Activated naive CD8-positive, alpha-beta T cell treated with anti-CD3 and anti-CD28 coated beads for 36 hours (primary cell): ENCODE measurements around the gene GPHA2. TPM values are rescaled to one million over a fixed set of nuclear protein-coding genes. Genes with fewer than 3 reads are reported as not detected.
A peak's percentile ranks its signal among the peaks of the same experiment; 100 is the strongest.

Experiments
- DNase-seq: peaks from one replicate; pipeline ENCODE4 v3.0.0; 2021
- H3K27ac Mint-ChIP-seq: one replicate; pipeline ENCODE4 v1.8.0; 2022; ENCODE audit warnings: mild to moderate bottlenecking, moderate library complexity, mixed read lengths
- H3K27me3 Mint-ChIP-seq: one replicate; pipeline ENCODE4 v1.8.0; 2022; ENCODE audit warnings: mild to moderate bottlenecking, mixed read lengths
- H3K36me3 Mint-ChIP-seq: one replicate; pipeline ENCODE4 v1.8.0; 2021; ENCODE audit warnings: mild to moderate bottlenecking, mixed read lengths
- H3K4me1 Mint-ChIP-seq: one replicate; pipeline ENCODE4 v1.8.0; 2021; ENCODE audit warnings: mixed read lengths
- H3K4me3 Mint-ChIP-seq: one replicate; pipeline ENCODE4 v1.8.0; 2022; ENCODE audit warnings: mild to moderate bottlenecking, moderate library complexity, mixed read lengths
- H3K9me3 Mint-ChIP-seq: one replicate; pipeline ENCODE4 v1.8.0; 2022; ENCODE audit warnings: mixed read lengths
- total RNA-seq, 2 experiments: library from RNA; stranded (reverse); gene quantifications; one replicate each; pipeline ENCODE4 v1.2.3, GENCODE V29; 2021

The GPHA2 gene
- total RNA-seq, 2 experiments from 2014 or later, result not detected

DNA sequence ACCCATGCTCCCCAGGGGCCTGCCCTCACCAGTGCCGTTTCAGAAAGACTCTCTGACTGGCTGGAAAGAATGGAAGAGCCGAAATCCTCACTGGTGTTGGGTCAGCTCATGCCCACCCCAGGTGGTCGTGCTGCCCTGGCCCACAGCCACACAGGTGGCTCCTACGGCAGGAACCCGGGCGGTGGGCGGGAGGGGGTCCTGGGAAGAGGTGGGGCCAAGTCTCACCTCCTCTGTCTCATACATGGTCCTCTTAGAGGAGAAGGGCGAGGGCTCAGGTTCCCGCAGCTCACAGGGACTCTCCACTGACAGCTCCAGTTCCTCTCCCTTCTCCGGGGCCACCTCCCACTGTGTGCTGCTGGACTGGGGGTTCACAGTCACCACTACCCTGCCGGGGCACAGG lies 26.9 kb downstream of the GPHA2 start:
- no peaks in the 10 kb centered on the region for H3K27me3 Mint-ChIP-seq
- H3K27ac Mint-ChIP-seq, result no peak overlapping the region
- no peak for DNase-seq
- no peak overlapping the region for H3K4me3 Mint-ChIP-seq
- peaks cover 8% of the 10 kb centered on the region for H3K36me3 Mint-ChIP-seq
- H3K4me1 Mint-ChIP-seq, result no peaks in the 10 kb centered on the region
- H3K9me3 Mint-ChIP-seq, result no peaks in the 10 kb centered on the region

DNA sequence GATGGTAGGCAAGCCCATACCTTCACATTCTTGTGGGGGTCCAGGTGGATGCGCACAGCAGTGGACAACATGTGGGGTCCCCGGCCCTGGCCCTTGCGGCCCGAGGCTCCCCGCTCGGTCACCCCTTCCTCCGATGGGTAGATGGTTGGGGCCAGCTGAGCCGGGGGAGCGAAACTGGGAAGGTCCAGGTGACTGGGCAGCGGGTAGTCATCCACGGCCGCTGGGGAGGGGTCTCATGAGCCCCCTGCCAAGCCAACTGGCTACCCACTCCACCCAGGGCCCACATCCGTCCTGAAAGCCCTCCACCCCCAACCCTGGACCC lies 29.4 kb downstream of the GPHA2 start:
- no peak for DNase-seq
- Mint-ChIP-seq H3K4me1 (no peaks in the 10 kb centered on the region), H3K27ac (no peak overlapping the region), H3K4me3 (no peak overlapping the region), H3K9me3 (no peaks in the 10 kb centered on the region), H3K27me3 (no peaks in the 10 kb centered on the region), H3K36me3 (peaks cover 2% of the 10 kb centered on the region)

DNA sequence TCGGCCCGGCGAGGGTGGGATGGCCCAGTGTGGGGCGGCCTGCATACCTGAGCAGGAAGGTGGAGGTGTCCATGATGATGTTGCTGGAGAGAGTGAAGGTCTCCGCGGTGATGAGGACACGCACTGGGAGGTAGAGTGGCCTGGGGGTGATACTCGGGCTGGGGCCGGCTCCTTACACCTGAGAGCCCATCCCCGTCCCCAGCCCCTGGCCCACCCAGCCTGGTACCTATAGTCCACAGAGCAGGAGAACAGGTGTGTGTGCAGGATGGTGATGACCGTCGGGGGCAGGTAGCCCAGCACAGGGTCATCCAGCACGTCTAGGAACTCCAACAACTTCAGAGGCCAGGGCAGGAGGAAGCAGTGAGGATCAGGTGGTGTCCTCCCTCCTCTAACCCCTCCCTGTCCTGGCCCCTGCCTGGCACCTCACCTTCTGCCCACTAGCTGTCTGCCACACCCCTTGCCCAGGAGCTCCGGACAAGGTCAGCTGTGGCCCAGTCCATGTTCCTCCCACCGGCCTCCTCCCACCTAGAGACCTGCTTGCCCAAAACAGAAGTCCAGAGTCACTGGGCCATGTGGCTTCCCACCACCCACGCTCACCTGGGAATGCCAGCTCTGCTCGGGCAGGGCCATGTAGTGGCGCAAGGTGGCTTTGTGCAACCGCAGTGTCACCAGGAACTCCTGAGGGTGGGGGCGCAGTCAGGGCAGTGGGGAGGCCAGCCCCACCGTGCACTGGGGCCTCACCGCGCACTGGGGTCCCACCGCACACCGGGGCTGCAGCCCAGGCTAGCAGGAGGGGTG lies 30.0 kb downstream of the GPHA2 start:
- H3K27ac Mint-ChIP-seq, result no peak overlapping the region
- no peaks in the 10 kb centered on the region for H3K9me3 Mint-ChIP-seq
- H3K36me3 Mint-ChIP-seq, result peaks cover 2% of the 10 kb centered on the region
- no peak overlapping the region for H3K4me3 Mint-ChIP-seq
- no peaks in the 10 kb centered on the region for H3K27me3 Mint-ChIP-seq
- no peaks in the 10 kb centered on the region for H3K4me1 Mint-ChIP-seq
- no peak for DNase-seq

DNA sequence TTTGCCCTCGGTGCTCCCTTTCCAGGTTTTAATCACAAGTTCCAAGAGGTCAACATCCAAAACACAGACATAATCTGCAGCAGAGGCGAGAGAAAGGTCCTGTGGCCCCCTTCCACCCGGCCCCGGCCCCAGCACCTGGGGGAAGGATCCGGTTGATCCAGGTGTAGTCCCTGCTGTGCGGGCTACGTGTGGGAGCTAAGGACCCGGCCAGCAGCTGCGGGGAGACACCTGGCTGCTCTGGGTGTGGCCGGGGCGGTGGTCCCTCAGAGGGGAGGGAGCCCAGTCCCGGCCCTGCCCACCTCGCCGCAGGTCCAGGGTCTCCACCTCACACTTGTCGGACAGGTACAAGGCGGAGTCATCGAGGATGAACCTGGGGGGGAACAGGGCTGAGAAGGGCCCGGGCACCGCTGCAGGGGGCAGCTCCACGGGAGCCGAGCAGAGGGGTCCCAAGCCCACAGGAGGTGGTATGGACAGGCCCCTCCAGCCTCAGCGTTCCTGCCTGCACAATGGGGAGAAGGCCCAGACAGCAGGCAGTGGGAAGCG lies 32.3 kb downstream of the GPHA2 start:
- Mint-ChIP-seq H3K4me3 (no peak overlapping the region), H3K27ac (no peak overlapping the region), H3K27me3 (no peaks in the 10 kb centered on the region), H3K9me3 (no peaks in the 10 kb centered on the region), H3K36me3 (peaks cover 7% of the 10 kb centered on the region), H3K4me1 (peaks cover 5% of the 10 kb centered on the region)
- DNase-seq, result no peak

DNA sequence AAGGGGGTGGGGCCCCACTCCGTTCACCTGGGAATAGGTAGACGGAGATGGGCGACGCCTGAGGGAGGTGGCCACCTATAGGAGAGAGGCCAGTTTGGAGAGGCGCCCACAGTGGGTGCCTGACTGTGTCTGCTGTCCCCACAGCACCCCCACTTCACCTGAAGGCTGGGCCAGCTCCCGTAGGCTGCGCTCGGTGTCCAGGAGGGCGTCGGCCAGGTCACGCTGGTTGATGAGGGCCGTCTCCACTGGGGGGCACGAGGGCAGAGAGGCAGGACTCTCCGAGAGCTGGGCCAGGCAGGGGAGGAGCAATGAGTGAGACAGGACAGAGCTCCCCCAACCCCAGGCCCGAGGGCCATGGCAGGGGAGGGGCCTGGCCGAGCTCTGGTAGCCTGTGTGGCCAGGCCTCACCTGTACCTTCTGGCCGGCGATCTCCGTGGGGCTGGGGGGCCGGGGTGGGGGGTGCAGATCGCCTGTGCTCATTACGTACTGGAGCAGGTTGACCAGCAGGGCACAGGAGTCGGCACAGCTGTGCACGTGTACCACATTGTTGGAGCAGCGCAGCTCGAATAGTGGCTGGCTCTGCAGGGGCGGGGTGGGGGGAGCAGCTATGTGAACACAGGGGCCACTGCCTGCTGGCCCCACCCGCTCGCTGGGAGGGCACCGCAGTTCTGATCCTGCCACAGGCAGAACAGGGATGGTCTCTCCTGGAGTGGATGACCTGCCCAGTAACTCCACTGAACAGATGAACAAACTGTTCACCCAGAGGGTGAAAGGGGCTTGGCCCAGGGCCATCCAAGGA lies 33.4 kb downstream of the GPHA2 start:
- no peaks in the 10 kb centered on the region for H3K9me3 Mint-ChIP-seq
- peaks cover 7% of the 10 kb centered on the region for H3K36me3 Mint-ChIP-seq
- no peak overlapping the region for H3K4me3 Mint-ChIP-seq
- H3K4me1 Mint-ChIP-seq, result peaks cover 5% of the 10 kb centered on the region
- no peak overlapping the region for H3K27ac Mint-ChIP-seq
- no peak for DNase-seq
- H3K27me3 Mint-ChIP-seq, result no peaks in the 10 kb centered on the region

DNA sequence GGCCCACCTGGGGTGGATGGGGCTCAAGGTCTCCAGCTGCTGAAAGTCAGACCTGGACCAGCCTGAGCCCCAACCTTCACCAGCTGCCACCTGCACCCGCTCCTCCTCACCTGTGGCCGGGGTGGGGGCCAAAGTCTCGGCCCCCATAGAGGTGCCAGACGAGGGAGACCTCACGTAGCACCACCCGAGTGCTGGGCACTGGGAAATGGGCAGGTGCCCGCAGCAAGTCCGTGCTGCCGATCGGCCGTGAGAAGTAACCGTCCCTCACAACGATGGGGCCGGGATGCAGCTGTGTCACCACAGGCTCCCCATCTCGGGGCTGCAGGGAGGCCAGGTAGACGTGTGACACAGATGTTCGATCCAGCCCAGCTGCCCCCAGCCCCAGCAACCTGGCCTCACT lies 34.9 kb downstream of the GPHA2 start:
- no peaks in the 10 kb centered on the region for H3K27me3 Mint-ChIP-seq

DNA sequence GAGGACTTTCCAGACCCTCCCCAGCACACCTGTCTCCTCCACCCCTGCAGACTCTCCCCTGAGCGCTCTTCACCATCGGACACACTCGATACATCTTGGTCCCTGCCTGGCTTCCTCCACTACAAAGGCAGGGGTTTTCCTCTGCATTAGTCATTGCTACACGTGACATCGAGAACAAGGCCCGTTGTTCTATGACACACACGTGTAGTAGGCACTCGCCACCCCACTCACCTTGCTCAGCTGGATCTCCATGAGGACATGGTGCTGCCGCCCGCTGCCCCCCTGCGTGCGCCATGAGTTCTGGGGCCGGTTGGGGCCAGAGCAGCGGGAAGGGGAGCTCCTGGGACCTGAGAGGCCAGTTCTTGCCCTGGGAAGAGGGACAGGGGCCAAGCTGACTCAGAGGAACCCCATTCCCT lies 35.4 kb downstream of the GPHA2 start:
- H3K4me3 Mint-ChIP-seq, result no peak overlapping the region
- H3K9me3 Mint-ChIP-seq, result no peaks in the 10 kb centered on the region
- H3K27me3 Mint-ChIP-seq, result no peaks in the 10 kb centered on the region
- H3K27ac Mint-ChIP-seq, result peak overlapping the region; percentile 76
- peak; percentile 61 for DNase-seq
- peaks cover 5% of the 10 kb centered on the region for H3K4me1 Mint-ChIP-seq
- H3K36me3 Mint-ChIP-seq, result peaks cover 7% of the 10 kb centered on the region

More for the DNA sequence above, 34.9 kb downstream of the GPHA2 start:
- H3K4me3 Mint-ChIP-seq, result no peak overlapping the region
- no peaks in the 10 kb centered on the region for H3K9me3 Mint-ChIP-seq
- H3K4me1 Mint-ChIP-seq, result peaks cover 5% of the 10 kb centered on the region
- peaks cover 7% of the 10 kb centered on the region for H3K36me3 Mint-ChIP-seq
- no peak overlapping the region for H3K27ac Mint-ChIP-seq
- no peak for DNase-seq

DNA sequence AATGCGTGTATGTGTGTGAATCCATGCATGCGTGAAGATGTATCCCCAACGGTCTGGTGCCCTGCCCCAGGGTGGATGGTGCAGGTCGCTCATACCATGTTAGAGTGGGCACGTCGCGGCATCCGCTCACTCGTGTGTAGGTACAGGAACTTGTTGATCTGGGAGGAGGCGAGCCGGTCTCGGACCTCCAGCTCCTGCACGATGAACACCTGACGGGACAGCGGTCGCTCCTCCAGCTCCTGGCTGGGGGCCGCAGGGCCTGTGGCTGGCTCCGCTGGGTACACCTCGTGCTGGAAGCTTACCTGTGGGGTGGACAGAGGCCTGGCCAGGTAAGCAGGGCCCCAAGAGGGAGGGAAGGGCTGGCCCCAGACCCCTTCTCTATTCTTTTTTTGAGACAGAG lies 37.2 kb downstream of the GPHA2 start:
- no peak for DNase-seq
- no peak overlapping the region for H3K27ac Mint-ChIP-seq
- no peak overlapping the region for H3K4me3 Mint-ChIP-seq
- H3K4me1 Mint-ChIP-seq, result peaks cover 6% of the 10 kb centered on the region
- H3K27me3 Mint-ChIP-seq, result no peaks in the 10 kb centered on the region
- H3K9me3 Mint-ChIP-seq, result no peaks in the 10 kb centered on the region
- peaks cover 10% of the 10 kb centered on the region for H3K36me3 Mint-ChIP-seq

DNA sequence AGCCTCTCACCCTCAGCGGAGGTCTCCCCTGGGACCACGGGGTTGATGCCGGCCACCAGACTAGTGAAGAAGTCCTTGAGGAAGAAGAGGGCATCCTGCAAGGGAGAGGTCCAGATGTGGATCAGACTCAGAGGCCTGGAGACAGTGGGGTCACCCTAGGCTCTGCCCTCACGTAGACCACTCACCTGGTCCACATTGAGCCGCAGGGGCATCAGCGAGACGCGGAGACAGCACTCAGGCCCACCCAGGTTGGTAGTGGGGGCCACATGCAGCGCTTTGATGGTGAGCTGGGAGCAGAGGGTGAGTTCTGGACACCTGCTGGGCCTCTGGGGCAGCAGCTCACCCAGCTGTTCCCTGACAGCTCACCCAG lies 37.6 kb downstream of the GPHA2 start:
- Mint-ChIP-seq H3K27me3 (no peaks in the 10 kb centered on the region), H3K4me1 (peaks cover 6% of the 10 kb centered on the region), H3K4me3 (no peak overlapping the region), H3K9me3 (no peaks in the 10 kb centered on the region), H3K27ac (no peak overlapping the region), H3K36me3 (peaks cover 10% of the 10 kb centered on the region)
- no peak for DNase-seq

DNA sequence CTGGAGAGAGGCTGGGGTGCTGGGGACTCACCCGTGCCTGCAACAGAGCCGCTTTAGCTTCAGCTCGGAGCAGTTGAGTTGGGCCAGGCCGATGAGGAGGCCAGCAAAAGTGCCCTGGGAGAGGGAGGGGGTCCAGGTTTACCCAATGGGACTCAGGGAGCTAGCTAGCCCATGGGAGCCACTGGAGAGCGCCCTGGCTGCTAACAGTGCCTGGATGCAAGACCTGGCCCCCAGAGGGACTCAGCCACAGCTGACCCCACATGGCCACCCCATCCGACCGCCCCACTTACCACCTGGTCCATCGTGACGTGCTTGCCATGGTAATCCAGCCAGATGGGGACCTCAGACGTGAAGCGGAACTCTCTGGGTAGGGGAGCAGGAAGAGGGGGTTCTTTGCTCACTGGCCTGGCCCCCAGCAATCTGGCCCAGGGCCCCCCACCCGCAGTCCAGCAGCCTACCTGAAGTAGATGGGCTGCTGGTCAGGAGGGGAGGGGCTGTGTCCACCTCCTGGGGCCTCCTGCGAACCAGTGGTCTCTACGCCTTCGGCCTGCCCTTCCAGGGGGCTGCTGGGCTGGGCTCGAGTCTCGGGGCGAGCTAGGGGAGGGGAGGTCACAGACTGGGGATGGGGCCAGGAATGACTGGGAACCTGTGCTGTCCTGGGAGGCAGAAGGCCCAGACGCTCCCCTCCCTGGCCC lies 38.2 kb downstream of the GPHA2 start:
- peaks cover 6% of the 10 kb centered on the region for H3K4me1 Mint-ChIP-seq
- no peak overlapping the region for H3K27ac Mint-ChIP-seq
- no peaks in the 10 kb centered on the region for H3K9me3 Mint-ChIP-seq
- H3K27me3 Mint-ChIP-seq, result no peaks in the 10 kb centered on the region
- H3K36me3 Mint-ChIP-seq, result peaks cover 10% of the 10 kb centered on the region
- no peak for DNase-seq
- H3K4me3 Mint-ChIP-seq, result no peak overlapping the region

DNA sequence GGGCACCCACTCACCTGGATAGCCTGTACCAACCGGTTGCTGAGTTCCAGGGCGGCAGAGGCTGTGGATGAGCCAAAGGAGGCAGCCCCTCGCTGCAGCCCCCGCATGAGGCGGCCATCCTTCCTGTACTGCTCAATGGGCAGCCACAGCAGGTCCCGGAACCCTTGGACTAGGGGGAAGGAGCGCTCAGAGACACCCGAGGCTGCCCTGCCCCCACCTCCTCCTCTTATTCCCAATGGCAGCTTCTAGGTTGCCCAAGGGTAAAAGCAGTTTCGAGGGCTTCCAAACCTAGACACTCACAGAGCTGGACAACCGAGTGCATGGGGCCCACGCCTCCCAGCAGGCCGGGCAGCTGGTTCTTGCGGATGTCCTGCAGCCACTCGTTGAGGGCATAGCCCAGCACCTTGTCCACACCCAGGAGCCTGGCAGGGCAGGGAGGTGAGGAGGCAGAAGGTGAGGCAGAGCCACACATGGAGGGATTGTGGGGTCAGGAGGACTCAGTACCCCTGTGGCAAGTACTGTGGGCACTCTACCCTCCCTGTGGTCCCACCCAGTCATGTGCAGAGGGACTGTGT lies 39.2 kb downstream of the GPHA2 start:
- Mint-ChIP-seq H3K36me3 (peaks cover 10% of the 10 kb centered on the region), H3K4me3 (no peak overlapping the region), H3K27ac (no peak overlapping the region), H3K27me3 (no peaks in the 10 kb centered on the region), H3K4me1 (peaks cover 6% of the 10 kb centered on the region), H3K9me3 (no peaks in the 10 kb centered on the region)
- DNase-seq, result no peak

DNA sequence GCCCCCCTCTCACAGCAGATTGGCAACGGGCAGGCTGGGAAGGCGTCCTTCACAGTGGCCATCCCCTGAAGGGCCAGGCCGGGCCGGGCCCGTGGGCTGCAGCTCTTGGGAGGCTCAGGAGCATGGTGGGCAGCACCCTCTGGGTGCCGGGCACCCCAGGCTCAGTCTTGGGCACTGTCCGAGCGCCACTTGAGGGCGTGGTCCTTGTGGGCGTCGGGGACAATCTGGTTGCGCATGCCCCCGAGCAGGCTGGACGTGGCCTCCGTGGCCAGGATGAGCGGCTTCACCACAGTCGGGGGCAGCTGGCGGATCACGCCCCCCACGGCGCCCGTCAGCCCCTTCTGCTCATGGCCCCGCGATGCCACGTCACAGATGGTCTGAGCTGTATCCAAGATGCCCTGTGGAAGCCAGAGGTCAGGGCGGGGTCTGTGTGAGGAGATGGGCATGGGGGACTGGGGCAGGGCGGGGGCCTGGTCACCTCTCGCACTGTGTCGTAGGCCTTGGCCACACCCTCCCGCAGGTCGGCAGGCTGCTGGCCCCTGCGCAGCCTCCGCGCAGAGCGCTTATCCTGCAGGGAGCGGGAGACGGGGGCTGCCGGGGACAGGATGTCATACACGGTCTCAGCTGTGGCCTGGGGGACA lies 40.8 kb downstream of the GPHA2 start:
- Mint-ChIP-seq H3K4me1 (peaks cover 2% of the 10 kb centered on the region), H3K27me3 (no peaks in the 10 kb centered on the region), H3K9me3 (no peaks in the 10 kb centered on the region), H3K36me3 (peaks cover 7% of the 10 kb centered on the region), H3K4me3 (no peak overlapping the region), H3K27ac (no peak overlapping the region)
- no peak for DNase-seq

DNA sequence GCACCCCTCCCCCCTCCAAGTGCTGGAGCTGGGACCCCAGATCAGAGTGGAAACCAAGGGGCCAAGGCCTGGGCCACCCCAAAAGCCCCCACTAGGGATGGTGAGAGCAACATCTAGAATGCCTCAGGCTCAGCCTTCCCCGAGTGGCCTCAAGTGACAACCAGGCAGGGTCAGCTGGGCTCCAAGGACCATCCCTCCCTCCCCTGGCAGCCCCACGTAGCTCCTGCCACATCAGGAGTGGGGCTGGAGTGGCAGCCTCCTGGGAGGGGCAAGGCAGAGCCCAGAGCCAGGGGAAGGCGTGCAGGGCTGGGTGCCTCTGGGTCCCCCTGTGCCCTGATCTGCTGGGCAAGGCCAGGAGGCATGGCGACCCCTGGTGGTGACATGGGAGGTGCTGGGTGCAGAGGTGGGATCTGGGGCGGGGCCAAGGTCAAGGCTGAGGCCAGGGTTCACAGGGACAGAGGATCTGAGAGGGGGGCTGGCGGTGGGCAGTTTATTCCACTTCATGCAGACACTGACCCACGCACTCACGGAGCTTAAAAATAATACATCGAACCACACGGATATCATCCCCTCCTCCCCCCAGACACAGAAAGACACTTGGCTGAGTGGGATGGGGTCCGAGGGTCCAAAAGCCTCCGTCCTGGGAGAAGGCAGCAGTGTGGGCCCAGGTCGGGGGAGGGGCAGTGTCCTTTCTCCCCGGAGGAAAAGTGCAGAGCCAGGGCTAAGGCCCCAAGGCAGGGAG lies 41.5 kb downstream of the GPHA2 start:
- H3K9me3 Mint-ChIP-seq, result no peaks in the 10 kb centered on the region
- H3K27ac Mint-ChIP-seq, result no peak overlapping the region
- no peaks in the 10 kb centered on the region for H3K27me3 Mint-ChIP-seq
- H3K4me1 Mint-ChIP-seq, result peaks cover 1% of the 10 kb centered on the region
- peaks cover 4% of the 10 kb centered on the region for H3K36me3 Mint-ChIP-seq
- DNase-seq, result peak; percentile 91
- no peak overlapping the region for H3K4me3 Mint-ChIP-seq
